Cerebellar cortex (tissue), 1 donor: ENCODE measurements around the gene UGT1A8.

Source experiments
- DNase-seq: peaks from one replicate; pipeline ENCODE4 v3.0.0-alpha.2; 2015; ENCODE audit warnings: low spot score

UGT1A8 gene

GRCh38 chr2:233764761-233765160 lies 147.3 kb downstream of the UGT1A8 start:
- no peak for DNase-seq

GRCh38 chr2:233766416-233766815 lies 149.0 kb downstream of the UGT1A8 start:
- DNase-seq: no peak

- no peak for DNase-seq
Observed at GRCh38 chr2:233768076-233768475, 150.6 kb downstream of the UGT1A8 start.

GRCh38 chr2:233769260-233769659 lies 151.8 kb downstream of the UGT1A8 start:
- no peak for DNase-seq

- DNase-seq: no peak
Observed at GRCh38 chr2:233772153-233772552, 154.7 kb downstream of the UGT1A8 start.

GRCh38 chr2:233772583-233772982 lies 155.2 kb downstream of the UGT1A8 start:
- DNase-seq: no peak

- DNase-seq: no peak
Observed at GRCh38 chr2:233773854-233774253, 156.4 kb downstream of the UGT1A8 start.

- DNase-seq: no peak
Observed at GRCh38 chr2:233775414-233775813, 158.0 kb downstream of the UGT1A8 start.

- DNase-seq: no peak
Observed at GRCh38 chr2:233778030-233778429, 160.6 kb downstream of the UGT1A8 start, which contains the start of gene MROH2A. Gene MROH2A (plus strand): TSS chr2:233778330. CDS start chr2:233779359, 1,029 bp downstream.

GRCh38 chr2:233779722-233780121 lies 162.3 kb downstream of the UGT1A8 start:
- no peak for DNase-seq

GRCh38 chr2:233780771-233781170 lies 163.3 kb downstream of the UGT1A8 start:
- DNase-seq: no peak

- DNase-seq: no peak
Observed at GRCh38 chr2:233789554-233789953, 172.1 kb downstream of the UGT1A8 start.

GRCh38 chr2:233791151-233791882 lies 173.9 kb downstream of the UGT1A8 start:
- no peak for DNase-seq

- DNase-seq: no peak
Observed at GRCh38 chr2:233791883-233792329, 174.5 kb downstream of the UGT1A8 start.

GRCh38 chr2:233792720-233793119 lies 175.3 kb downstream of the UGT1A8 start:
- DNase-seq: no peak

GRCh38 chr2:233793465-233794127 lies 176.2 kb downstream of the UGT1A8 start:
- no peak for DNase-seq

GRCh38 chr2:233794128-233794658 lies 176.8 kb downstream of the UGT1A8 start:
- DNase-seq: no peak

GRCh38 chr2:233795735-233796171 lies 178.3 kb downstream of the UGT1A8 start:
- no peak for DNase-seq

- no peak for DNase-seq
Observed at GRCh38 chr2:233796254-233796653, 178.8 kb downstream of the UGT1A8 start.

- no peak for DNase-seq
Observed at GRCh38 chr2:233798335-233799086, 181.1 kb downstream of the UGT1A8 start.

- peak; percentile 4 for DNase-seq
Observed at GRCh38 chr2:233799087-233799665, 181.7 kb downstream of the UGT1A8 start.

- no peak for DNase-seq
Observed at GRCh38 chr2:233799716-233800115, 182.3 kb downstream of the UGT1A8 start.
